ENCODE measurements around the gene BTNL9. TPM values are rescaled to one million over a fixed set of nuclear protein-coding genes. Genes with fewer than 3 reads are reported as not detected.

BTNL9 gene
- total RNA-seq, 1 experiment from 2014 or later: not detected

GRCh38 chr5:181028032-181028819 is 11.8 kb upstream of the BTNL9 start:
- no peaks in the 10 kb centered on the region for H3K9me3 ChIP-seq (ENCODE audit: low read depth, low read length, poor library complexity, severe bottlenecking)
- no peaks in the 10 kb centered on the region for H3K36me3 ChIP-seq (ENCODE audit: insufficient read depth, low read length, poor library complexity, severe bottlenecking)
- H3K27ac ChIP-seq (ENCODE audit: low read depth, low read length, poor library complexity, severe bottlenecking): no peak overlapping the region
- TF ChIP-seq, protein P1, sequence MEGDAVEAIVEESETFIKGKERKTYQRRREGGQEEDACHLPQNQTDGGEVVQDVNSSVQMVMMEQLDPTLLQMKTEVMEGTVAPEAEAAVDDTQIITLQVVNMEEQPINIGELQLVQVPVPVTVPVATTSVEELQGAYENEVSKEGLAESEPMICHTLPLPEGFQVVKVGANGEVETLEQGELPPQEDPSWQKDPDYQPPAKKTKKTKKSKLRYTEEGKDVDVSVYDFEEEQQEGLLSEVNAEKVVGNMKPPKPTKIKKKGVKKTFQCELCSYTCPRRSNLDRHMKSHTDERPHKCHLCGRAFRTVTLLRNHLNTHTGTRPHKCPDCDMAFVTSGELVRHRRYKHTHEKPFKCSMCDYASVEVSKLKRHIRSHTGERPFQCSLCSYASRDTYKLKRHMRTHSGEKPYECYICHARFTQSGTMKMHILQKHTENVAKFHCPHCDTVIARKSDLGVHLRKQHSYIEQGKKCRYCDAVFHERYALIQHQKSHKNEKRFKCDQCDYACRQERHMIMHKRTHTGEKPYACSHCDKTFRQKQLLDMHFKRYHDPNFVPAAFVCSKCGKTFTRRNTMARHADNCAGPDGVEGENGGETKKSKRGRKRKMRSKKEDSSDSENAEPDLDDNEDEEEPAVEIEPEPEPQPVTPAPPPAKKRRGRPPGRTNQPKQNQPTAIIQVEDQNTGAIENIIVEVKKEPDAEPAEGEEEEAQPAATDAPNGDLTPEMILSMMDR (conservative IDR thresholded peaks at IDR 0.05; ENCODE audit: low read depth, low read length): no peak
- no peak for TF ChIP-seq EZH2 (IDR thresholded peaks at IDR 0.05; ENCODE audit: borderline replicate concordance, low read depth, low read length, poor library complexity, severe bottlenecking)
- H3K4me3 ChIP-seq (ENCODE audit: low read depth, low read length, poor library complexity, severe bottlenecking): no peak overlapping the region
- H3K4me1 ChIP-seq (ENCODE audit: insufficient read depth, low read length, poor library complexity, severe bottlenecking): no peaks in the 10 kb centered on the region
- no peak for DNase-seq (ENCODE audit: low spot score)
- ChIA-PET CTCF (no interaction called here), POLR2A (ENCODE audit: low non-redundant PET) (no interaction called here)
- BruUV-seq (replicated peaks): no TSS peak
- no peaks in the 10 kb centered on the region for H3K27me3 ChIP-seq (replicated peaks; ENCODE audit: insufficient read depth, low read depth, low read length, poor library complexity)
- intact Hi-C loops (cut with micrococcal nuclease; ENCODE audit: unreplicated experiment): no loop called here

DNA sequence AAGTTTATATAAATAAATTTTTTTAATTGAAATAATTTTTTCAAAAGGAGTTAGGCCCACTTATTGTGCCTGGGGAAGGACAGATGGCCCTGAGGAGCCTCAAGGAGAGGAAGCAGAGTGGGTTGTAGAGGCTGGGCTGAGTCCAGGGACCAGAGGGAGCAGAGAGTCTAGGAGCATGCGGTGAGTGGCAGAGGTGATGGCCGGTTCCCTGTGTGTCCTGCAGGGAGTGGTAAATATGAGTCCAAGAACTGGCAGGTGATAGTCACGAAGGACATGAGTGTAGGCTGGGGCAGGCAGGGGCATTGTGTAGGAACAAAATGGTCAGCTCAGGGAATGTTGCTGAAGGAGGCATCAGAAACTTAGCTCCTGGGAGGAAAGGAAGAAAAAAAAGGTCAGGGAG is 8.3 kb upstream of the BTNL9 start:
- CTCF ChIA-PET: no interaction called here
- no TSS peak for BruUV-seq (replicated peaks)
- Histone ChIP-seq H3K9me3 (ENCODE audit: low read depth, low read length, poor library complexity, severe bottlenecking) (no peaks in the 10 kb centered on the region), H3K36me3 (ENCODE audit: insufficient read depth, low read length, poor library complexity, severe bottlenecking) (no peaks in the 10 kb centered on the region), H3K4me3 (ENCODE audit: low read depth, low read length, poor library complexity, severe bottlenecking) (no peak overlapping the region), H3K4me1 (ENCODE audit: insufficient read depth, low read length, poor library complexity, severe bottlenecking) (no peaks in the 10 kb centered on the region), H3K27ac (ENCODE audit: low read depth, low read length, poor library complexity, severe bottlenecking) (no peak overlapping the region), H3K27me3 (replicated peaks; ENCODE audit: insufficient read depth, low read depth, low read length, poor library complexity) (peaks cover 6% of the 10 kb centered on the region)
- intact Hi-C loops (cut with micrococcal nuclease; ENCODE audit: unreplicated experiment): no loop called here
- DNase-seq (ENCODE audit: low spot score): no peak
- no peak for TF ChIP-seq EZH2 (IDR thresholded peaks at IDR 0.05; ENCODE audit: borderline replicate concordance, low read depth, low read length, poor library complexity, severe bottlenecking)
- TF ChIP-seq, protein P1 (conservative IDR thresholded peaks at IDR 0.05; ENCODE audit: low read depth, low read length): no peak
- POLR2A ChIA-PET (ENCODE audit: low non-redundant PET): no interaction called here

DNA sequence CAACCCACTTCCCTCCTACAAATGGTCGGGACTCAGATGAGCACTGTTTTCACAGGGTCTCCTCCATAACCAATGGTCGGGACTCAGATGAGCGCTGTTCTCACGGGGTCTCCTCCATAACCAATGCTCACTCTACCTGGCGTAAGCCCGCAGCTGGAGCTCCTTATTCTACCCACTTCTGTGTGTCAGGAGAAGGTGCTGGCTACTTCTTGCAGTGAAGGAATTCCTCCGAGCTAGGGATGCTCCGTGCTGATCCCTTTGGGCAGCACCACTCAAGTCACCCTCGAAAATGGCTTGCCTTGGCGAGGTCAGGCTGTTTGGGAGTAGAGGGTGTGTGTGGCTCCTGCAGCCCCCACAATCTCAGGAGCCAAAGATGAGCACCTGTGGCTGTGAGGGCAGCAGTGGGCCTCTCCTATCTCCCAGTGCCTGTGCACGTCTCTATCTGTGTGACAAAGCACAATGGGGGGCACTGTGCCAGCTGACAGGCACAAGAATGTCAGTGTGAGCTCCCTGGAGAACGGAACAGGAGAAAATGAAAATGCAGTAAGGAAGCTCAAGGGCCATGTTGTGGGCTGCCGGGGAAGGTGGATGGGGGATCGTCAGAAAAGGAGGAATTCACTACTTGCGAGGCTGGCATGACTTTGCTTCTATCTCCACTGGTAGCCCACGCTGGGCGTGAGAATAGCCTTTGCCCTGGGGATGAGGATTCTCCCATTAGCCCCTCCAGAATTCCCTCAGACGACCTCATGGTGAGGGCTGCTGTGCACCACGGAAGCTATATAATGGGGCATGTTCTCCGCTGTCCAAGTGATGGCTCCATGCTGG is 3.9 kb upstream of the BTNL9 start:
- POLR2A ChIA-PET (ENCODE audit: low non-redundant PET): no interaction called here
- TF ChIP-seq EZH2 (IDR thresholded peaks at IDR 0.05; ENCODE audit: borderline replicate concordance, low read depth, low read length, poor library complexity, severe bottlenecking): no peak
- TF ChIP-seq, protein P1 (conservative IDR thresholded peaks at IDR 0.05; ENCODE audit: low read depth, low read length): no peak
- no peak for DNase-seq (ENCODE audit: low spot score)
- BruUV-seq (replicated peaks): no TSS peak
- Histone ChIP-seq H3K4me3 (ENCODE audit: low read depth, low read length, poor library complexity, severe bottlenecking) (no peak overlapping the region), H3K4me1 (ENCODE audit: insufficient read depth, low read length, poor library complexity, severe bottlenecking) (no peaks in the 10 kb centered on the region), H3K36me3 (ENCODE audit: insufficient read depth, low read length, poor library complexity, severe bottlenecking) (no peaks in the 10 kb centered on the region), H3K27me3 (replicated peaks; ENCODE audit: insufficient read depth, low read depth, low read length, poor library complexity) (peaks cover 22% of the 10 kb centered on the region), H3K9me3 (ENCODE audit: low read depth, low read length, poor library complexity, severe bottlenecking) (no peaks in the 10 kb centered on the region), H3K27ac (ENCODE audit: low read depth, low read length, poor library complexity, severe bottlenecking) (no peak overlapping the region)
- intact Hi-C loops (cut with micrococcal nuclease; ENCODE audit: unreplicated experiment): no loop called here
- CTCF ChIA-PET: no interaction called here

Measured in A673 (cell line).